GM23338 (cell line): Measurements from ENCODE around the gene MBNL1. TPM values are rescaled to one million over a fixed set of nuclear protein-coding genes. Genes with fewer than 3 reads are reported as not detected.

Experiments
- ATAC-seq: fragments of 200-7000 bp; cut with Tn5 transposase; 3 replicates; pipeline ENCODE4 v1.9.1; 2020
- DNase-seq: peaks from one replicate; pipeline ENCODE4 v3.0.0-alpha.2; 2015; ENCODE audit warnings: low spot score
- H2AFZ ChIP-seq: fragments of 200-600 bp; sonication (generic); 2 replicates; pipeline ENCODE4 v1.8.0; 2016; ENCODE audit warnings: antibody characterized with exemption, mild to moderate bottlenecking, moderate library complexity
- H3F3A ChIP-seq: fragments of 200-600 bp; sonication (generic); replicated peaks from 2 replicates; pipeline ENCODE4 v1.8.0; 2017; ENCODE audit warnings: antibody characterized with exemption, mixed run types, low read depth
- H3K27ac ChIP-seq: fragments of 200-600 bp; sonication (generic); 2 replicates; pipeline ENCODE4 v1.6.1; 2016; ENCODE audit warnings: low read depth
- H3K27me3 ChIP-seq: fragments of 200-600 bp; sonication (generic); 2 replicates; pipeline ENCODE4 v1.8.0; 2016; ENCODE audit warnings: mild to moderate bottlenecking, mixed run types, moderate library complexity; ENCODE audit not compliant: insufficient read depth
- H3K36me3 ChIP-seq: fragments of 200-600 bp; sonication (generic); 2 replicates; pipeline ENCODE4 v1.8.0; 2016; ENCODE audit warnings: mild to moderate bottlenecking; ENCODE audit not compliant: insufficient read depth
- H3K4me1 ChIP-seq: fragments of 200-600 bp; sonication (generic); 2 replicates; pipeline ENCODE4 v1.8.0; 2016; ENCODE audit warnings: mild to moderate bottlenecking, moderate library complexity; ENCODE audit not compliant: insufficient read depth
- H3K4me2 ChIP-seq: fragments of 200-600 bp; sonication (generic); 2 replicates; pipeline ENCODE4 v1.7.1; 2017; ENCODE audit warnings: mixed run types
- H3K4me3 ChIP-seq: fragments of 200-600 bp; sonication (generic); 2 replicates; pipeline ENCODE4 v1.6.1; 2016; ENCODE audit warnings: mixed run types
- H3K79me2 ChIP-seq: fragments of 200-600 bp; sonication (generic); replicated peaks from 2 replicates; pipeline ENCODE4 v1.8.0; 2017; ENCODE audit warnings: mild to moderate bottlenecking; ENCODE audit not compliant: insufficient read depth
- H3K9me2 ChIP-seq: fragments of 200-600 bp; sonication (generic); 2 replicates; pipeline ENCODE4 v1.8.0; 2017; ENCODE audit not compliant: insufficient read depth
- H4K20me1 ChIP-seq: fragments of 200-600 bp; sonication (generic); replicated peaks from 2 replicates; pipeline ENCODE4 v1.8.0; 2017; ENCODE audit warnings: mild to moderate bottlenecking; ENCODE audit not compliant: insufficient read depth
- H3K27ac Mint-ChIP-seq: 2 replicates; pipeline ENCODE4 v1.8.0; 2020; ENCODE audit warnings: inconsistent platforms, mild to moderate bottlenecking, moderate library complexity, mixed read lengths
- H3K27me3 Mint-ChIP-seq: 3 replicates; pipeline ENCODE4 v1.8.0; 2022; ENCODE audit warnings: low read depth, mild to moderate bottlenecking, moderate library complexity, mixed read lengths, inconsistent platforms; ENCODE audit not compliant: insufficient read depth, poor library complexity
- H3K36me3 Mint-ChIP-seq: 3 replicates; pipeline ENCODE4 v1.8.0; 2021; ENCODE audit warnings: low read depth, mild to moderate bottlenecking, inconsistent platforms, moderate library complexity, mixed read lengths
- H3K4me1 Mint-ChIP-seq: 3 replicates; pipeline ENCODE4 v1.8.0; 2020; ENCODE audit warnings: mild to moderate bottlenecking, inconsistent platforms, mixed read lengths
- H3K4me3 Mint-ChIP-seq: 3 replicates; pipeline ENCODE4 v1.8.0; 2021; ENCODE audit warnings: moderate library complexity, mild to moderate bottlenecking, inconsistent platforms, mixed read lengths
- H3K9me3 Mint-ChIP-seq: 3 replicates; pipeline ENCODE4 v1.8.0; 2020; ENCODE audit warnings: moderate library complexity, mild to moderate bottlenecking, inconsistent platforms, mixed read lengths
- CREB1 ChIP-seq: fragments of 250-450 bp; sonication (Bioruptor Pico); IDR thresholded peaks from 2 replicates; pipeline ENCODE4 v1.5.0; 2020; ENCODE audit warnings: low read depth, mild to moderate bottlenecking, moderate library complexity
- CTCF ChIP-seq, 2 experiments: fragments of 200-600 bp in 1 of 2; sonication (generic) in 1 of 2; conservative IDR thresholded peaks; 2 replicates each; pipeline versions ENCODE4 v1.5.1 to v1.6.1; 2016 to 2017; ENCODE audit warnings: antibody characterized with exemption in 2 of 2, low read depth in 2 of 2, mild to moderate bottlenecking in 2 of 2, moderate library complexity in 1 of 2
- ETS1 ChIP-seq: IDR thresholded peaks from 2 replicates; pipeline ENCODE4 v1.6.1; 2016; ENCODE audit warnings: antibody characterized with exemption
- EZH2 ChIP-seq: fragments of 200-600 bp; sonication (generic); IDR thresholded peaks from one replicate; pipeline ENCODE4 v1.8.0; 2017; ENCODE audit warnings: antibody characterized with exemption, mild to moderate bottlenecking, low read depth; ENCODE audit not compliant: unreplicated experiment
- EZH2phosphoT487 ChIP-seq: fragments of 200-600 bp; sonication (generic); IDR thresholded peaks from one replicate; pipeline ENCODE4 v1.8.1; 2018; ENCODE audit warnings: antibody characterized with exemption; ENCODE audit not compliant: unreplicated experiment
- JUNB ChIP-seq: IDR thresholded peaks from one replicate; pipeline ENCODE4 v1.6.1; 2016; ENCODE audit warnings: antibody characterized with exemption; ENCODE audit not compliant: unreplicated experiment
- NANOG ChIP-seq: IDR thresholded peaks from 2 replicates; pipeline ENCODE4 v1.6.1; 2016; ENCODE audit warnings: antibody characterized with exemption, borderline replicate concordance
- POLR2AphosphoS5 ChIP-seq: IDR thresholded peaks from 2 replicates; pipeline ENCODE4 v1.6.1; 2016; ENCODE audit warnings: antibody characterized with exemption, low read depth
- REST ChIP-seq: IDR thresholded peaks from one replicate; pipeline ENCODE4 v1.6.1; 2018; ENCODE audit warnings: antibody characterized with exemption; ENCODE audit not compliant: unreplicated experiment
- STAT1 ChIP-seq: IDR thresholded peaks from one replicate; pipeline ENCODE4 v1.6.1; 2016; ENCODE audit warnings: antibody characterized with exemption; ENCODE audit not compliant: unreplicated experiment
- ZNF114 ChIP-seq: fragments of 250-450 bp; sonication (Bioruptor Pico); IDR thresholded peaks from 2 replicates; pipeline ENCODE4 v1.5.0; 2020; ENCODE audit warnings: mild to moderate bottlenecking, moderate library complexity
- ZNF331 ChIP-seq: fragments of 250-450 bp; sonication (Bioruptor Pico); IDR thresholded peaks from 2 replicates; pipeline ENCODE4 v1.5.0; 2020; ENCODE audit warnings: low read depth, mild to moderate bottlenecking, moderate library complexity
- ZNF462 ChIP-seq: fragments of 250-450 bp; sonication (Bioruptor Pico); IDR thresholded peaks from 2 replicates; pipeline ENCODE4 v1.5.0; 2020; ENCODE audit warnings: mild to moderate bottlenecking, moderate library complexity
- polyA plus RNA-seq: library from polyadenylated mRNA; unstranded; fragments of >200 nt; fragmentation: Nextera tagmentation; extraction: Ambion mirVana; gene quantifications from 2 replicates; pipeline ENCODE4 v1.2.1, GENCODE V29; 2016
- total RNA-seq: library from RNA; depleted of rRNA; stranded (reverse); fragments of >200 nt; shearing (Covaris generic); gene quantifications from 2 replicates; pipeline ENCODE4 v1.2.3, GENCODE V29; 2014

Gene MBNL1
- total and polyA plus RNA-seq, 2 experiments from 2014 or later: 9.4 to 23.2 TPM

GRCh38 chr3:152349392-152349791, 80.7 kb downstream of the MBNL1 start:
- ATAC-seq (no peak), DNase-seq (no peak)
- no peak overlapping the region for H3K4me3 ChIP-seq
- Mint-ChIP-seq H3K9me3 (no peaks in the 10 kb centered on the region), H3K4me1 (peaks cover 10% of the 10 kb centered on the region), H3K27me3 (no peaks in the 10 kb centered on the region), H3K4me3 (no peak overlapping the region), H3K27ac (no peak overlapping the region), H3K36me3 (no peaks in the 10 kb centered on the region)
- H3K27me3 ChIP-seq: no peaks in the 10 kb centered on the region
- no peak overlapping the region for H3K27ac ChIP-seq
- no peaks in the 10 kb centered on the region for H4K20me1 ChIP-seq
- H3K9me2 ChIP-seq: no peaks in the 10 kb centered on the region
- no peaks in the 10 kb centered on the region; the same call in 1 of the 2 replicates for H3K4me1 ChIP-seq
- TF ChIP-seq NANOG: no peak
- no peak for TF ChIP-seq CREB1
- no peak for TF ChIP-seq ZNF331
- TF ChIP-seq EZH2phosphoT487: no peak
- TF ChIP-seq ETS1: no peak
- no peak for TF ChIP-seq EZH2
- TF ChIP-seq ZNF462: no peak
- TF ChIP-seq CTCF (conservative IDR thresholded peaks at IDR 0.05; ENCODE audit: low read depth in 2 of 2): no peak
- no peak for TF ChIP-seq POLR2AphosphoS5
- no peak for TF ChIP-seq STAT1
- TF ChIP-seq ZNF114 (CRISPR knock-in tag): no peak
- TF ChIP-seq JUNB: no peak
- TF ChIP-seq REST: no peak
- no peaks in the 10 kb centered on the region for H3F3A ChIP-seq
- H3K79me2 ChIP-seq: peaks cover 19% of the 10 kb centered on the region; the same call in 1 of the 2 replicates
- H2AFZ ChIP-seq: no peak overlapping the region
- H3K36me3 ChIP-seq: no peaks in the 10 kb centered on the region
- no peak overlapping the region for H3K4me2 ChIP-seq
